HUES6 (cell line): Measurements from ENCODE around the gene ZNF804B.
A peak's percentile ranks its signal among the peaks of the same experiment; 100 is the strongest.

ENCODE experiments used
- H3K27ac ChIP-seq: 2 replicates; pipeline ENCODE4 v1.7.0; 2013; ENCODE audit warnings: low read depth, mild to moderate bottlenecking, low read length, inconsistent platforms
- H3K27me3 ChIP-seq: 2 replicates; pipeline ENCODE4 v1.6.1; 2013; ENCODE audit warnings: low read length; ENCODE audit not compliant: control insufficient read depth, insufficient read depth
- H3K36me3 ChIP-seq: 2 replicates; pipeline ENCODE4 v1.6.1; 2013; ENCODE audit warnings: low read length; ENCODE audit not compliant: control insufficient read depth, insufficient read depth
- H3K4me1 ChIP-seq: 2 replicates; pipeline ENCODE4 v1.6.1; 2013; ENCODE audit warnings: low read length; ENCODE audit not compliant: control insufficient read depth, insufficient read depth
- H3K4me3 ChIP-seq: 2 replicates; pipeline ENCODE4 v1.5.1; 2013; ENCODE audit warnings: low read depth, low read length
- H3K9ac ChIP-seq: one replicate; pipeline ENCODE4 v1.6.1; 2013; ENCODE audit warnings: mild to moderate bottlenecking, low read length
- H3K9me3 ChIP-seq: 2 replicates; pipeline ENCODE4 v1.6.1; 2013; ENCODE audit warnings: low read depth, low read length; ENCODE audit not compliant: control insufficient read depth, insufficient read depth

ZNF804B gene

DNA sequence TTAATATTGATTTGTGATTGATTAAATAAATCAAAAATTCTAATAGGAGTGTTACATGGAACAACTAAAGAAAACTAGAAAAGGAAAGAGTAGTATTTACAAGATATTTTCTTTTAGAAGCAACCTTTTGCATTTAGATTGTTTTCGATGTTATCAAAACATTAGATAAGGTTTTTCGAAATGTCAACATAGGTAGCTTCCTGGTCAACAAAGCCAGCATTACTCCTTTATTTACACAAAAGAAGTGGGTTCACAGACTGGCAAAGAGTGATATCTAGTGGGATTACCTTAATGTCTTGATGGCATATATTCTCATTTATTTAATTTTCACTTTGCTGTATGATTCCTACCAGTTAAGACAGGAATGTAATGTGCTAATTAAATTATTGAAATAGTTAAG, 153.4 kb downstream of the ZNF804B start:
- Histone ChIP-seq H3K9me3 (no peaks in the 10 kb centered on the region), H3K9ac (no peak overlapping the region), H3K27me3 (no peaks in the 10 kb centered on the region), H3K36me3 (no peaks in the 10 kb centered on the region), H3K27ac (no peak overlapping the region), H3K4me1 (no peaks in the 10 kb centered on the region), H3K4me3 (no peak overlapping the region)

DNA sequence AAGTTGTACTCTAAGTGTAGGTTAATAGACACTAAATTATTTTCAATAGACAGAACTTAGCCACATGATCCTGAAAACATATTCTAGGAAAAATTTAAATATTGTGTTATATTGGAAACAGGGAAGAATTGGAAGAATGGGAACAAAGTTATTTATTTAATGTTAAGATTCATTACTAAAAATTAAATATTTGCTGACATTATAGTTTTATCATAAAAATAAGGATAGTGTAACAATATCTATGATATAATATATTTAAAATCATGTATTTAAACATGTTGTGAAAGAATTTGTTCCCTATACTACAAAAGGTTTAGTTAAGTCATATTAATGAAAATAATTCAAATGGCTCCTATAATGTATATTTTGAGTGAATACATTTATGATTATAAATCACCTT, 156.1 kb downstream of the ZNF804B start:
- Histone ChIP-seq H3K27ac (no peak overlapping the region), H3K4me1 (no peaks in the 10 kb centered on the region), H3K36me3 (no peaks in the 10 kb centered on the region), H3K9ac (no peak overlapping the region), H3K27me3 (no peaks in the 10 kb centered on the region), H3K9me3 (no peaks in the 10 kb centered on the region), H3K4me3 (no peak overlapping the region)

DNA sequence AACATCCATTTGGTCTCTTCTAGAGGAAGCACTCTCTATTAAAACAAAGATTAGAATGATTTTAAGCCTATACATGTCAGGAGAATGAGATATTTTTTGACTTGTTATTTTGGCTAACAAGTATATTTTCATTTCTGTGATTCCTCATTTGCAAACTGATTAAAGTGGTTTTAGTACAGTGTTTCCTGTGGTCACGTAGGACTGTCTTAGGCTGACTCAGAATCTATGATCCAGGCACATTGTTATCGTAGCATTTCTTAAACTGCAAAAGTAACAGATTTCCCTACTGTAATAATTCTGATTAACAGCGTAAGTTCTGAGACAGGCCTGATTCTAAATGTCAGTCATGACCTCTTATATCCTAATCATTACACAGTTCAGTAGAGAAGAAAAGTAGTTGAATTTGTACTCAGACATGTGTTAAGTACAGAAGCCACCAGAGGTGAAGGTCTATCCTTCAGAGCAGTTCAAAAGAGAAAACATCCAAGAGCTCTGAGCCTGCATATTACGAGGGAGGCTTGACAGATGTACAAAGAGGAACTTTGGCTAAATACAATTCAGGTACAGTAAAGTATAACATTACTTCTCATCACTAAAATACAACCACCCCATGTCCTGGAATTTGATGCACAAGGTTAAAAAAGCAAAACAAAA, 160.1 kb downstream of the ZNF804B start:
- no peaks in the 10 kb centered on the region for H3K9me3 ChIP-seq
- no peaks in the 10 kb centered on the region for H3K4me1 ChIP-seq
- no peaks in the 10 kb centered on the region for H3K36me3 ChIP-seq
- no peaks in the 10 kb centered on the region for H3K27me3 ChIP-seq
- H3K4me3 ChIP-seq, result no peak overlapping the region
- no peak overlapping the region for H3K9ac ChIP-seq
- no peak overlapping the region for H3K27ac ChIP-seq

DNA sequence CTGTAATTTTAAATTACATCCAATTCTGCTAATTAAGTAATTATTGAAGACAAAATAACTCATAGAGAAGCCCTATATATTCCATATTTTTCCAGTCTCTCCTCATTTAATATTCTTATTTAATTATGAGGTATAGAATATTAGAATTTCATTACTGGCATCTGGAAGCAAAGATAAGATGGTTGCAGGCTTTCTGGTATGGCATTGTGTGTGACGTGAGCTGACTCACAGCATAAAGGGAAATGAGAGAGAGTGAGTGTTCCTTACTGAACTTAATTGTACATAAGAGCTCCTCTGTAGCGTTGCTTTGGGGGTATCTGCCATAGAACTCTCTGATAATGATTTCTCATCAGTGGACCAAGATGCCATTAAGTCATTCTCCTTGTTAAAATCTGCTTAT, 163.4 kb downstream of the ZNF804B start:
- no peak overlapping the region for H3K4me3 ChIP-seq
- no peaks in the 10 kb centered on the region for H3K4me1 ChIP-seq

GRCh38 chr7:88928276-88928675, 168.8 kb downstream of the ZNF804B start:
- Histone ChIP-seq H3K4me1 (no peaks in the 10 kb centered on the region), H3K27ac (no peak overlapping the region), H3K9me3 (no peaks in the 10 kb centered on the region), H3K27me3 (no peaks in the 10 kb centered on the region), H3K36me3 (no peaks in the 10 kb centered on the region), H3K4me3 (no peak overlapping the region), H3K9ac (no peak overlapping the region)

More for the DNA sequence above, 163.4 kb downstream of the ZNF804B start:
- no peaks in the 10 kb centered on the region for H3K9me3 ChIP-seq
- no peak overlapping the region for H3K9ac ChIP-seq
- H3K27me3 ChIP-seq, result no peaks in the 10 kb centered on the region
- H3K27ac ChIP-seq, result no peak overlapping the region
- no peaks in the 10 kb centered on the region for H3K36me3 ChIP-seq

- Histone ChIP-seq H3K4me3 (no peak overlapping the region), H3K36me3 (no peaks in the 10 kb centered on the region), H3K9ac (no peak overlapping the region), H3K27me3 (no peaks in the 10 kb centered on the region), H3K4me1 (no peaks in the 10 kb centered on the region), H3K9me3 (no peaks in the 10 kb centered on the region), H3K27ac (no peak overlapping the region)
These were observed 170.2 kb downstream of the ZNF804B start for GRCh38 chr7:88929719-88930118.

- H3K9me3 ChIP-seq, result no peaks in the 10 kb centered on the region
- H3K9ac ChIP-seq, result no peak overlapping the region
- no peak overlapping the region for H3K27ac ChIP-seq
- no peaks in the 10 kb centered on the region for H3K36me3 ChIP-seq
- H3K4me3 ChIP-seq, result no peak overlapping the region
- no peaks in the 10 kb centered on the region for H3K27me3 ChIP-seq
- no peaks in the 10 kb centered on the region for H3K4me1 ChIP-seq
These were observed 173.8 kb downstream of the ZNF804B start for GRCh38 chr7:88933285-88933684.

- Histone ChIP-seq H3K9ac (no peak overlapping the region), H3K4me1 (peaks cover 13% of the 10 kb centered on the region; the same call in 1 of the 2 replicates), H3K36me3 (no peaks in the 10 kb centered on the region), H3K27me3 (no peaks in the 10 kb centered on the region), H3K9me3 (no peaks in the 10 kb centered on the region), H3K4me3 (no peak overlapping the region), H3K27ac (no peak overlapping the region)
These were observed 183.5 kb downstream of the ZNF804B start for GRCh38 chr7:88942815-88943501.

DNA sequence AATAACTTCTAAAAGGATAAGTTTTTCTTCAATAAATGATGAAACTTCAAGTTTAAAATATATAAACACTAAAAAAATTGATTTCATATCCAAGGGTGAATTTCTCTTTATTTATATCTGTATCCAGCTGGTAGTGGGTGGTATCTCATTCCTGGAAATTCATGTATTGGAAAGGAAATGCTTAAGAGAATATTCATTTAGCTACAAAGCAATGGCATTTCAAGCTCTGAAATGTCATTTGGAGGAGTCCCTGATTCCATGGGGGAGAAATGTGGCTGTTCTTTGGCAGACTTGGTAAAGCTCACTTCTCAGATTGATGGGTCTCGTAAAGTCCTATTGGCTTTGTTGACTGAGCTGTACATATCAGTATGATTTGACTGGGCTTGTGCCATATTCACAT, 192.3 kb downstream of the ZNF804B start:
- H3K27ac ChIP-seq, result no peak overlapping the region
- no peaks in the 10 kb centered on the region for H3K9me3 ChIP-seq
- no peaks in the 10 kb centered on the region for H3K27me3 ChIP-seq
- H3K4me3 ChIP-seq, result no peak overlapping the region
- no peaks in the 10 kb centered on the region for H3K36me3 ChIP-seq
- H3K4me1 ChIP-seq, result no peaks in the 10 kb centered on the region; the same call in 1 of the 2 replicates
- no peak overlapping the region for H3K9ac ChIP-seq

GRCh38 chr7:88964418-88964817, 204.9 kb downstream of the ZNF804B start:
- no peaks in the 10 kb centered on the region for H3K36me3 ChIP-seq
- H3K9ac ChIP-seq, result no peak overlapping the region
- no peaks in the 10 kb centered on the region for H3K9me3 ChIP-seq
- no peaks in the 10 kb centered on the region for H3K27me3 ChIP-seq
- no peak overlapping the region for H3K4me3 ChIP-seq
- peaks cover 9% of the 10 kb centered on the region for H3K4me1 ChIP-seq
- no peak overlapping the region for H3K27ac ChIP-seq

DNA sequence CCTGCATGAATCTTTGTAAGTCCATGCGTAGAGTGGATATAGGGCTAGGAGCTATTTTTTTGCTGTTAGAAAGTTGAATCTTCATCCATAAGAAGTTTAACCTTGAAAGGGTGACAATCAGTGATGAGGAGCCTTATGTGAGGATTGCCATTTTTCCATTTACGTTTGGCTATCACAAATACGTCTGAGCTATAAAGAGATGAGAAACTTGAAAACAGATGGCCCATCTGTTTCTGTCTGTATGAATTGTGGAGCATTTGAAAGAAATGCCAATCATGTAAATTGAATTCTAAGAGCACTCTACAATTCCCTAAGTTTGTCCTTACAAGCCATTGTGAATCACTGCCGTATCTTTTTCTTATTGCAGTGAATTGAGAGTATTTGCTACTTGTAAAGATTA, 205.9 kb downstream of the ZNF804B start:
- Histone ChIP-seq H3K36me3 (no peaks in the 10 kb centered on the region), H3K27me3 (no peaks in the 10 kb centered on the region), H3K4me1 (peaks cover 9% of the 10 kb centered on the region), H3K27ac (0 out of 2 replicates have a peak overlapping the region, but pooled peaks have one; percentile 14), H3K4me3 (no peak overlapping the region), H3K9ac (no peak overlapping the region), H3K9me3 (no peaks in the 10 kb centered on the region)
